Smooth muscle cell (in vitro differentiated cells): ENCODE results near the gene TRH. TPM values are rescaled to one million over a fixed set of nuclear protein-coding genes. Genes with fewer than 3 reads are reported as not detected.

Source experiments
- DNase-seq: peaks from one replicate; lab custom pipeline; 2025; ENCODE audit not compliant: unreplicated experiment; lab: John Stamatoyannopoulos, UW
- H2AFZ ChIP-seq: fragments of 200-600 bp; sonication (generic); 2 replicates; pipeline ENCODE4 v1.6.0; 2016; ENCODE audit warnings: antibody characterized with exemption, low read depth, mild to moderate bottlenecking
- H3F3A ChIP-seq: fragments of 200-600 bp; sonication (generic); 2 replicates; pipeline ENCODE4 v1.6.0; 2017; ENCODE audit warnings: antibody characterized with exemption, low read depth
- H3K27ac ChIP-seq: fragments of 200-600 bp; sonication (generic); 2 replicates; pipeline ENCODE4 v1.5.1; 2016; ENCODE audit warnings: low read depth, mild to moderate bottlenecking
- H3K27me3 ChIP-seq: fragments of 200-600 bp; sonication (generic); 2 replicates; pipeline ENCODE4 v1.6.1; 2016; ENCODE audit warnings: low read depth, mild to moderate bottlenecking
- H3K36me3 ChIP-seq: fragments of 200-600 bp; sonication (generic); 2 replicates; pipeline ENCODE4 v1.5.1; 2016; ENCODE audit warnings: low read depth
- H3K4me1 ChIP-seq: fragments of 200-600 bp; sonication (generic); 2 replicates; pipeline ENCODE4 v1.5.1; 2016; ENCODE audit warnings: low read depth
- H3K4me2 ChIP-seq: fragments of 200-600 bp; sonication (generic); 2 replicates; pipeline ENCODE4 v1.6.0; 2016; ENCODE audit warnings: mild to moderate bottlenecking
- H3K4me3 ChIP-seq: fragments of 200-600 bp; sonication (generic); 2 replicates; pipeline ENCODE4 v1.5.1; 2016; ENCODE audit warnings: mild to moderate bottlenecking
- H3K79me2 ChIP-seq: fragments of 200-600 bp; sonication (generic); 2 replicates; pipeline ENCODE4 v1.6.0; 2016; ENCODE audit warnings: low read depth, mild to moderate bottlenecking
- H3K9ac ChIP-seq: fragments of 200-600 bp; sonication (generic); 2 replicates; pipeline ENCODE4 v1.6.0; 2016; ENCODE audit warnings: low read depth
- H3K9me3 ChIP-seq: fragments of 200-600 bp; sonication (generic); replicated peaks from 2 replicates; pipeline ENCODE4 v1.5.1; 2016; ENCODE audit warnings: low read depth
- H4K20me1 ChIP-seq: fragments of 200-600 bp; sonication (generic); 2 replicates; pipeline ENCODE4 v1.6.0; 2016; ENCODE audit warnings: low read depth
- WGBS: methylation state at CpG from one replicate; pipeline ENCODE4 v1.1.7; 2016; ENCODE audit warnings: low lambda C conversion rate; 5-methylcytosine and 5-hydroxymethylcytosine counted together
- polyA plus RNA-seq: library from polyadenylated mRNA; unstranded; fragments of >200 nt; fragmentation: Nextera tagmentation; extraction: Ambion mirVana; gene quantifications from 2 replicates; pipeline ENCODE4 v1.2.1, GENCODE V29; 2016
- total RNA-seq: library from RNA; depleted of rRNA; stranded (reverse); fragments of >200 nt; gene quantifications from 2 replicates; pipeline ENCODE4 v1.2.3, GENCODE V29; 2014
- TF ChIP-seq, protein P1 (sequence below): fragments of 200-600 bp; sonication (generic); IDR thresholded peaks from 2 replicates; pipeline ENCODE4 v1.5.1; 2017; ENCODE audit warnings: borderline replicate concordance, mild to moderate bottlenecking, antibody characterized with exemption; ENCODE audit not compliant: insufficient read depth, poor library complexity, severe bottlenecking

Gene TRH
- total and polyA plus RNA-seq, 2 experiments from 2014 or later: not detected

DNA sequence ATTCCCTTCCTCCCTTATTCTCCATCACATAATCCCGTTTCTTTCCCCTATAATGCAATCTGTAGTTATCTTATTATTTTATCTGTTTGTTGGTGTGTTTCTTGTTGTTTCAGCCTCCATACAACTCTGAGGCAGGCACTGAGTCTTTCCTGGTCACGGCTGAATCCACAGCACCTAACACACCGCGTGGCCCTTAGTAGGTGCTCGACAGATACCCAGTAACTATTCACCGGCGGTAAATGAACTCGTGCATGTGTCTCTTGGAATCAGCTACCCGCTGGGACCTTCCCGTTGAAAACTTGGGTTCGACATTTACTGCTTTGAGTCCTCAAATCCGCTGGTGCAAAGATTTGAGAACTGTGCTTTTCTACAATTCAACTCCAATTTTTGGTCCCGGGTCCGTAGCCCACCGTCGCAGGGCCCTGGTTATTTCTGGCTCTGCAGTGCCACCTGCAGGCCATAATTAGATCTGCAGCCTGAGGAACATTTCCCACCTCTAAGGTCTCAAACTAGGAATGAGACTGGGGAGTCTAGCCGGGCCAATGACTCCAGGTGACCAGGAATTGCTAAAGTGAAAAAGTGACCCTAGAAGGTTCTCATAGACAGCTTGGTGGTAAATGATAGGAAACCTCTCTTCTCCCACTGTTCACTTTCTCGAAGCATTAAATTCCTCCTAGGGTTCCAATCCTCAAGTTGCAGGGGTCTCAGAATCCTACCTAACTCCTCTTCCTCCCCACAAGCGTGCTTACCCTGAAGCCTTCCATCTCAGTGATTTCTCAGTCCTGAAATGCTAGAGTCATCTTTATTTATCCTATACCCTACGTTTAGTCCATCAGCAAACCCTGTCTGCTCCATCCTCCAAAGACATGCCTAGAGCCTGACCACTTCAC, 40.0 kb upstream of the TRH start:
- Histone ChIP-seq H3K27me3 (no peaks in the 10 kb centered on the region), H3K9ac (no peak overlapping the region), H3K27ac (no peak overlapping the region), H3K4me1 (peaks cover 5% of the 10 kb centered on the region), H3K36me3 (no peaks in the 10 kb centered on the region), H3K9me3 (no peaks in the 10 kb centered on the region), H3K79me2 (no peaks in the 10 kb centered on the region), H3K4me3 (no peak overlapping the region), H3F3A (no peaks in the 10 kb centered on the region), H3K4me2 (peak overlapping the region; percentile 70), H2AFZ (no peak overlapping the region), H4K20me1 (no peaks in the 10 kb centered on the region)
- DNase-seq: no peak
- 36% methylated on average over 20 of the region's 20 CpGs for WGBS
- TF ChIP-seq, protein P1, sequence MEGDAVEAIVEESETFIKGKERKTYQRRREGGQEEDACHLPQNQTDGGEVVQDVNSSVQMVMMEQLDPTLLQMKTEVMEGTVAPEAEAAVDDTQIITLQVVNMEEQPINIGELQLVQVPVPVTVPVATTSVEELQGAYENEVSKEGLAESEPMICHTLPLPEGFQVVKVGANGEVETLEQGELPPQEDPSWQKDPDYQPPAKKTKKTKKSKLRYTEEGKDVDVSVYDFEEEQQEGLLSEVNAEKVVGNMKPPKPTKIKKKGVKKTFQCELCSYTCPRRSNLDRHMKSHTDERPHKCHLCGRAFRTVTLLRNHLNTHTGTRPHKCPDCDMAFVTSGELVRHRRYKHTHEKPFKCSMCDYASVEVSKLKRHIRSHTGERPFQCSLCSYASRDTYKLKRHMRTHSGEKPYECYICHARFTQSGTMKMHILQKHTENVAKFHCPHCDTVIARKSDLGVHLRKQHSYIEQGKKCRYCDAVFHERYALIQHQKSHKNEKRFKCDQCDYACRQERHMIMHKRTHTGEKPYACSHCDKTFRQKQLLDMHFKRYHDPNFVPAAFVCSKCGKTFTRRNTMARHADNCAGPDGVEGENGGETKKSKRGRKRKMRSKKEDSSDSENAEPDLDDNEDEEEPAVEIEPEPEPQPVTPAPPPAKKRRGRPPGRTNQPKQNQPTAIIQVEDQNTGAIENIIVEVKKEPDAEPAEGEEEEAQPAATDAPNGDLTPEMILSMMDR: peak; percentile 98

DNA sequence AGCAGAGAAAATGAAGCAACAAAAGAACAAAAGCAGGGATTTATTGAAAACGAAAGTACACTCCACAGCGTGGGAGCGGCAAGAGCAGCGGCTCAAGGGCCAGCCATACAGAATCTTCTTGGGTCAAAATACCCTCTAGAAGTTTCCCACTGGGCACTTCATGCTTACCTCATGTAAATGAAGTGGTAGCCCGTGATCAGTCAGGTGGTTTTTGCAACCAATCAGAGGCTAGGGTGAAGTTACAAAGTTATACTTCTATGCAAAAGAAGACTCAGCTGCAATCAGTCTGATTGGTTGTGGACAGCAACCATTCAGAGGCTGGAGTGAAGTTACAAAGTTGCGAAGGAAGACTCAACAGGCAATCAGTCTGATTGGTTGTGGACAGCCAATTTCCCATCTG, 37.8 kb upstream of the TRH start:
- Histone ChIP-seq H3K4me3 (no peak overlapping the region), H3F3A (no peaks in the 10 kb centered on the region), H3K27me3 (no peaks in the 10 kb centered on the region), H3K4me1 (peaks cover 5% of the 10 kb centered on the region), H3K9ac (no peak overlapping the region), H3K79me2 (no peaks in the 10 kb centered on the region), H3K9me3 (no peaks in the 10 kb centered on the region), H4K20me1 (no peaks in the 10 kb centered on the region), H3K4me2 (no peak overlapping the region), H3K36me3 (no peaks in the 10 kb centered on the region), H3K27ac (no peak overlapping the region), H2AFZ (no peak overlapping the region)
- TF ChIP-seq, protein P1: no peak
- WGBS: 90% methylated on average over 6 of the region's 6 CpGs
- DNase-seq: no peak

DNA sequence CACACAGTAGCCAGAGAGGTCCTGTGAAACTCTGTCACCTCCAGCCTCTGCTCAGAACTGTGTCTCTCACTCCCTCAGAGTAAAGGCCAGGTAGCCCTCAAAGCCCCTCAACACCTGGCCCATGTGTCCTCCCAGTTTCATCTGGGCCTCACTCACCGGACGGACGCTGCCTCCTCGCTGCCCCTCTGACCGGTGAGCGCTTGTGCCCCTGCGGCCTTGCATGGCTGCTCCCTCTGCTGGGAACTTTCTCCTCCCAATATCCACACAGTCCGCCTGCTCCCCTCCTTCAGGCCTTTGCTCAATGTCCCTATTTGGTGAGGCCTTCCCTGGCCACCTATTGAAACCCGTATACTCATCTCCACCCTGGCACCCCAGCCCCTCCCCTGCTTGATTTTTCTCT, 36.8 kb upstream of the TRH start:
- 87% methylated on average over 9 of the region's 9 CpGs for WGBS
- no peaks in the 10 kb centered on the region for H3K27me3 ChIP-seq
- no peaks in the 10 kb centered on the region for H3K36me3 ChIP-seq
- H3K4me1 ChIP-seq: peaks cover 5% of the 10 kb centered on the region
- no peak overlapping the region for H2AFZ ChIP-seq
- TF ChIP-seq, protein P1: no peak
- no peaks in the 10 kb centered on the region for H4K20me1 ChIP-seq
- no peak for DNase-seq
- H3F3A ChIP-seq: no peaks in the 10 kb centered on the region
- no peak overlapping the region for H3K4me2 ChIP-seq
- H3K9me3 ChIP-seq: no peaks in the 10 kb centered on the region
- H3K79me2 ChIP-seq: no peaks in the 10 kb centered on the region
- H3K9ac ChIP-seq: no peak overlapping the region
- no peak overlapping the region for H3K4me3 ChIP-seq
- no peak overlapping the region for H3K27ac ChIP-seq
